GM10847 (cell line): Measurements from ENCODE around the gene RNF113B.

ENCODE experiments used
- POLR2A ChIP-seq: IDR thresholded peaks from 2 replicates; pipeline ENCODE4 v1.6.1; 2011; ENCODE audit not compliant: insufficient read length; ENCODE audit errors: extremely low read depth

The RNF113B gene

DNA sequence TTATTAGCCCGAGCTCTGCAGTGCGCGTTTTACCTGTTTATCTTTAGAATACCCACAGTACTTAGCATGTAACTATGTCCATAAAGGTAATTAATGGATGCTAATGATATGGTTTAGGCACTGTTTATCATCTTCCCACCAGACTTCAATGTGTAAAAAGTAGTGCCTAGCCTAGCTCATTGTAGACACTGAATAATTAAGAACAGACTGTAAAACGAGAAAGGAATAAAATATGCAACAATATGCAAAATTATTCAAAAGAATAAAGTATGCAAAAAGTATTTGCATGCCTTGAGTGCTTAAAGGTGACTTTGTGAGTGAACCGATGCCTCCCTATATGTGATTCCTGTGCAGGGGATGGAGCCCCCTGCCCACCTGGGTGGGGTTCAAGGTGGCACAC lies 35.7 kb upstream of the RNF113B start:
- TF ChIP-seq POLR2A, result no peak

DNA sequence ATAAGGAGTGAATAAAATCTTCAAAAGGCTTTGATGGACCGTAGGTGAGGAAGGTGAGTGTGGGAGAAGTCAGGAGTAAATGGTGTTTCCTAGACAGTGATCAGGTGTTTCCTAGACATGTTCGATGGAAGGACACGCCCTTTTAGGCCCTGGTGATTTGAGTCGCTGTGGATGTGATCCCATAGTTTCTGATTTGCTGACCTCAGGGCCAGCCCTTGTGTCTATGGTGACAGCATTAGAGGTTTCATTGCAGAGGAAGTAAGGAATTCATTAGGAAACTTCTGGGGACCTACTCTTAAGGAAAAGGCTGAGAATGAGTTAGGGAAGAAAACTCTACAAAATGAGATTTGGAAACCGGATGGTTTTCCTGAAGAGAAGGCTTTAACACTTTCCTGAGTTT lies 31.5 kb upstream of the RNF113B start:
- TF ChIP-seq POLR2A, result no peak

DNA sequence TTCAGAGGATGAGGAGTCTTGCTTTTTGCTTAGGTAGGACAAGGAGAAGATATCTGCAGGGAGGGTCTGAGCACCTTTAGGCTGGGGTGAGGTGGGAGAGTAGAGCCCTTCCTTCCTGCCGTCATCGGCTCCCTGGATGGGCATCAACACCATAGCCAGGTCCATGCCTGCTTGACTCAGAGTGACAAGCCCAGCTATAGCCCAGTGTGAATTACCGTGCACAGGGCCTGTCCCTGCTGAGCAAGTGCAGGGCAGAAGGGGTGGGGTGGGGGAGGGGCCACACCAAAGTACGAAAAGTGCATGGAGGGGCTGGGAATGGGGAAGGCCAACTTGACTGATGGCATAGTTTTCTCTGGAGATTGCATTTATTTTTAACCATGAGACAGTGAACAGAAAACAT lies 30.3 kb upstream of the RNF113B start:
- no peak for TF ChIP-seq POLR2A

DNA sequence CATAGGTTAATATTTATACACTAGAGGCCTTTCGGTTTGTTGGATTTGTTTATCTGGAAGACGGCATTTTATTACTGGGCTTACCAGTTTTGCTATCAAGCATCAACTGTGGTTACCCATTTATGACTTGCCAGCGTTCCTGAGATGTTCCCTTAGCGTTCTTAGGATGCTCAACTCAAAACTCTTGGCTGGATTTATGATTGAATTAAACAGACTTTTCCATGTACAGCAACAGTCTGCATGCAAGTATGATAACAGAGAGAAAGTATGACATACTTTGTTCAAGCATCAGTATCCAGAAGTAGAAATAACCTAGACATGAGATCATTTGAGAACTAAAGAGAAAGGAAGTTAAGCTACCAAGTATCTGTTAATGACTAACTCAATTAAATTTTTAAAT lies 29.9 kb upstream of the RNF113B start:
- TF ChIP-seq POLR2A, result no peak

DNA sequence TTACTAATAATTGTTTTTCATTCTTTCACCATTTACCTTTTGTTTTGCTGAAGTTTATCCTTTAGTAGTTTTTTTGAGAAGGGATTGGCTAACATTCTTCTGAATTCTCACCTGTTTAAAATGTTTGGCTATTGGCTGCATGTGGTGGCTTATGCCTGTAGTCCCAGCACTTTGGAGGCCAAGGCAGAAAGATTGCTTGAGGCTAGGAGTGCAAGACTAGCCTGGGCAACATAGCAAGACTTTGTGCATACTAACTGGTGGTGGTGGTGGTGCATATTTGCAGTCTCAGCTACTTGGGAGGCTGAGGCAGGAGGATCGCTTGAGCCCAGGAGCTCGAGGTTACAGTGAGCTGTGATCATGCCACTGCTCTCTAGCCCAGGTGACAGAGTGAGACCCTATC lies 27.5 kb upstream of the RNF113B start:
- no peak for TF ChIP-seq POLR2A

DNA sequence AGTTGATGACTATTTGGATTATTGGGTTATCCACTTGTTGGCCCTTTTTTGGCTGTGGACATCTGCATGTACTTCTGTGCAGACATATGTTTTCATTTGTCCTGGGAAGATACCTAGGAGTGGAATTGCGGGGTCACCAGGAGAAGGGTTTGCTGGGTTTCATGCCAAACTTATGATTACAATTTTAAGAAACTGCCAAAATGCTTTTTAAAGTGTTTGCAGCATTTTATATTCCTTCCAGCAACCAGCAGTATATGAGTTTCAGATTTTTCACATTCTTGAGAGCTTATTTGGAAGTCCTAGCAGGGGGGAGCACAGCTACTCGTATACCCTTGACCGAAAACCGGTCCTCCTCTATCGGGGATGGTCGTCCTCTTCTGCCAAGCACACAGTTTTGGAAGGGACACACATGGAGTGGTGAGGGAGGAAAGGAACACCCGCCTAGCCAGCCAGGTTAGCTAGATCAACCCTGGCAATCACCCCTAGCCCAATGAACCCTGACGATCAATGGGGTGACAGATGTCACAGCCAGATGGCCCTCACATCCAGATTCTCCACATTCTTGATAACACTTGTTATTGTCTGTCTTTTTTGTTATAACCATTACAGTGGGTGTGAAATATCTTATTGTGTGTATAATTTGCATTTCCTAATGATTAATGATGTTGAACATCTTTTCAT lies 26.7 kb upstream of the RNF113B start:
- no peak for TF ChIP-seq POLR2A

DNA sequence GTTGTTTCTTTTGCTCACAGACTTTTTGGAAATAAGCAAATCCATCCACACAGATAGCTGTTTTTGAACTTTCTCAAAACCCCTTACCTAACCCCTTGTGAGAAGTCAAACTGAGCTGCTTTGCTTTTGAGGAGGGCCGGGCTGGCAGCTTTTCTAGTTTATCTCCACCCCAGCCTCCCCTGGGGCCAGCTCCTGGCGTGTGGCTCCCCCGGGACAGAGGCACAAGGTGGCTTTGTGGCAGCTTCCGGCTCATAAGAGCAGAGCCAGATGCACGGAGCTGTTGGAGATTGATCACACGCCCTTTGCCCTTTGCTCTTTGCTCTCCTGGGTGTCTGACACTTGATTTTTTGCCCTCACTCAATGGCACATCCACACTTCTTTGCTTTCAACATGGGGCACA lies 24.9 kb upstream of the RNF113B start:
- TF ChIP-seq POLR2A, result no peak

DNA sequence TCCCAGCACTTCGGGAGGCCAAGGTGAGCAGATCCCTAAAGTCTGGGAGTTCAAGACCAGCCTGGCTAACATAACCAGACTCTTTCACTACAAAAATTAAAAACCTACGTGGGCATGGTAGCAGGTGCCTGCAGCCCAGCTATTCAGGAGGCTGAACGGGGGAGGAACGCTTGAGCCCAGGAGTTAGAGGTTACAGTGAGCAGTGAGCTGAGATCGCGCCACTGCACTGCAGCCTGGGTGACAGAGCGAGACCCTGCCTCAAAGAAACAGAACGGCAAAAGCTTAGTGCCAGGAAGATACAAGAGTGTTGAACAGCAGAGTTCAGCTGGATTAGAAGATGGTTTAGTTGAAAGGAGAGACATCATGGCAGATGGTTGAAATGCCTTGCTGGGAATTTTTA lies 24.1 kb upstream of the RNF113B start:
- no peak for TF ChIP-seq POLR2A

DNA sequence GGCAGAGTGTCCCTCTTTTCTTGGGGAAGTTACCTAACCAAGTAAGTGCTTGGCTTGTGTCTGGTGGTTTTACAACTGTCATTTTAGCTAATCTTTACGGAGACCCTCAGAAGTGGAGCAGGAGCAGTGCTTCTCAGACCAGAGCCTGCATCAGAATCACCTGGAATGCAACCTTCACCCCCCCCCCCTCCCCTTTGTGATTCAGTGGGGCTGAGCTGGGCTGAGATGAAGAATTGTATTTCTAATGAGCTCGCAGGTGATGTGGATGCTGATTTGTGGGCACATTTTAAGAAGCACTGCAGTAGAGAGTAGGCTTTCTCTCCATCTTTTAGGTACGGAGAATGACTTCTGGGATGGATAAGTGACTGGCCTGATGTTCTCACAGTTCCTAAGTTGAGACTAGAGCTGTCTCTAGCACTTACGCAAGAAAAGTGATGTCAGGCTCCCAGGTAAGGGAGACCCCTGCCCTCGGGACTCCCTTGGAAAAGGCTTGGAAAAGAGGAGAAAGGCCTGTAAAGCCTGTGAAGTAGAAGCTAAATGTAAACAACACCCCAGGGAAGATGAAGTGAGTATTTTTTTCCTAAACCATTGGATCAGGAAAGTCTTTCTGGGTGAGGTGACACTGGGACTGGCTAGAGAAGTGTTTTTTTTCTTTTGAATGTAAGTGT lies 23.3 kb upstream of the RNF113B start:
- TF ChIP-seq POLR2A, result no peak

DNA sequence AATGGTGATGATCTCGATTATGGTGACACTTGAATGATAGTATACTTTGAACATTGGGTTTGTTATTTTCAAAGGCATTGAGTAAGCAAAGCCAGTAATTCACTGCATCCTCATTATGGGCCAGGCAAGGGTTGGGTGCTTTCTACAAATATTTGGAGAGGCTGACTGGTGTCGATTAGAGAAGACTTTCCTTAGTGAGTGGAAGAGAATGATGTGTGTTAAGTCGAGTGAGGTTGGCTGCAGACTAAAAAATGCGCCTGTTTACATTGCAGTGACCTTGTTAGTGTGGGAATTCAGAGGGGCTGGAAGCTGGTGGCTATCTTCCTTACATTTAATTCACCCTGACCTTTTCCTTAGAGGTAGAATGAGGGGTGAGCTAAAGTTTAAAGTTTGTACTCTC lies 22.4 kb upstream of the RNF113B start:
- no peak for TF ChIP-seq POLR2A

DNA sequence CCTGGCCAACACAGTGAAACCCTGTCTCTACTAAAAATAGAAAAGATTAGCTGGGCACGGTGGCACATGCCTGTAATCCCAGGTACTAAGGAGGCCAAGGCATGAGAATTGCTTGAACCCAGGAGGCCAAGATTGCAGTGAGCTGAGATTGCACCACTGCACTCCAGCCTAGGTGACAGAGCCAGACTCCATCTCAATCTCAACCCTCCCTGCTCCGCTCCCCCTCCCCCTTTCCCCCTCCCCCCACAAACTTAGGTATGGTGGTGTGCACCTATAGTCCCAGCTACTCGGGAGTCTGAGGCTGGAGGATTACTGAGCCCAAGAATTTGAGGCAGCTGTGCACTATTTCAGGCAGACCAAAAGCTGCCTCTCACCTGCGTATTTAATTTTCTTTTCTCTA lies 21.6 kb upstream of the RNF113B start:
- no peak for TF ChIP-seq POLR2A

DNA sequence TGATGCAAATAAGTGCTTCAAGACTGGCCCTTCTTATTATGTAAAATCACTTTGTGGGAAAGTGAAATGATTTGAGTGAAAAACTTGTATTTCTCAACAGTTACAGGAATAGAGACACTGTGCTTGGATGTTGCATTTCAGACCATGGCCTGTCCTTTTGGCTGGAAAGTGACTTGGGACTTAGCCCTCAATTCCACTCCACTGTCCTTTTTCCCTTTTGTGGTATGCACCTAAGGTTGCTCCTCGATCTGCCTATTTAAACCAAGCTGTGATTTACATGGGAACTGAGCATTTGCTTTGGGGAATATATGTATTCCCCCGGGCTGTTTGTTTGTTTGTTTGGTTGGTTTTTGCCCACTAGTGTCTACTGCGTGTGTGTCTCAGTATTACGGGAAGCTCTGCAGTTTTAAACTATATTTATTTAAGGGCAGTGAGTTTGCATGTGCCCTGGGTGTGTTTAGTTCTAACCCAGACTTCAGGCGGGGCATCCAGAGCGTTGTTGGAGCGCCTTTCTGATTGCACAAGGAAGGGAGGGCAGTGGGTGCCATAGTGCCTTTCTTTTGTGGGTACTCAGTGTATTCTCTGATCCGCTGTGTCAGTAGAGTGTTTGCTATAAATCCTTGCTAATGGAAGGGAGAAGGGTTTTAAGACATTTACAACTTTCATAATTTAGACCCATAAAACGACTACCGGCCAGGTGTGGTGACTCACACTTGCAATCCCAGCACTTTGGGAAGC lies 18.2 kb upstream of the RNF113B start:
- TF ChIP-seq POLR2A, result no peak

DNA sequence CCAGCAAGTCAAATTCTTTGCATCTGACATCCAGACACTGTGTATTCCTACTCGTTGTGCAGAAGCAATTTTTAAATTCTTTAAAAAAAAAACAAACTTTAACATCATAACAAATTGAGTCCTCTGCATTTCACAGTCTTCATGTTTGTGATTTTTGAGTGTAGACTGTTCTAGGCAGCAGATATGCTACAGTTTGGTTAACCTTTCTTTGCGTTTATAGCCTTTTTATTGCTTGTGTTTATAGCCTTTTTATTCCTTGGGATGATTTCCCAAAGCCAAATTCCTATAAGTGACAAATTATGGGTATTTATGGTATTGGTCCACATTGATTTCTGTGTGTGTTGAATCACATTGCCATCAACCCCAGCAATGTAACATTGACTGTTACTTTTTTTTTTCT lies 14.9 kb upstream of the RNF113B start:
- TF ChIP-seq POLR2A, result no peak

DNA sequence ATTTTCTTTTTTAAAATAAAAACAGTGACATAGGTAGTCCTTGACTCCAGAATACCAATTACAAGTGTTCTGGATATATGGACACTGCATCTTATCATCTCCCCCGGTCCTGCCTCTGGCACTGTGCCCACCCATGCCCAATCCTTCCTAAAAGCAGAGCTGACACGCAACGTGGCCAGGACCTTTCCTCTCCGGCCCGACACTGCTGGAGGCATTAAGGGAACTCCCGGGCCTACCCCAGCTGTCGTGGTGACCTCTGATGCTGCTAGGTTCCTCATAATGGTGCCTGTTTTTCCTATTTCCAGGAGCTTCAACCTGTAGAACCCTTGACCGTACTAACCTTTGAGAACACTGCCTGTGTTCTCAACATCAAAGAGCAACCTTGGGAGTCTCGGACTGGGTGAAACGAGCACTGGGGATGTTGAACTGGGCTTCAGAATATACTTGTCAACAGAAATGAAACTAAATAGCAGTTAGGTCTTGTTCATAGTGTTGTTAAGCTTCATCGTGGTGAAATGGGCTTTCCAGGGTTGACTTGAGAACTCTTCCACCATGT lies 13.9 kb upstream of the RNF113B start:
- no peak for TF ChIP-seq POLR2A

DNA sequence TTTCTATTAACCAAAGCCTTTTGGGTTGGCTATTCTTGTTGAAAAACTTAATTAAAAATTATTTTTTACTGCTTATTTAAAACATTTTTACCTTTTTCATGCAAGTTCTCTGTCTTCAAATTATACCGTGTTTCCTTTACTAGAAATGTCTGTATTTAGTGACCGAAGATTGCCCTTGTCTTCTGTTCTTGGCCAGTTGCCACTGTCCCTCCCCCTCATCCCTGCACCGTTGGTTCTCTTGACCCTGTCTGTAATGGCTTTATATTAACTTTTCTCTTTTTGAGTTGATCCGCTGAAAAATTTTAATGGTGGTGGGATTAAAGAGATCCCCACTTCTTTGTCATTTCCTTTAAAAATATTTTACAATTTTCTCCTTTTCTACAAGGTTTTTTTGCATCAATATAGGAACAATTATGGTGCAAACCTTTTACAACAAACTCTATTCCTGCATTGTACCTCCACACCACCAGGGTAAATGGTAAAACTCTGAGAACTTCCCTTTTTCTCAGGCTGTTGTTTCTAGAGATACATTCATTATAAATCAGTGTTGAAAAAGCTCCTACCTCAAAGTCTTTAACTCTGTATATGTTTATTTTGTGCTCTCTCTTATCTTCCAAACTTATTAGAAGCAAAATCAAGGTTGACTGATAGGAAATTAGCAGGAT lies 12.9 kb upstream of the RNF113B start:
- TF ChIP-seq POLR2A, result no peak

DNA sequence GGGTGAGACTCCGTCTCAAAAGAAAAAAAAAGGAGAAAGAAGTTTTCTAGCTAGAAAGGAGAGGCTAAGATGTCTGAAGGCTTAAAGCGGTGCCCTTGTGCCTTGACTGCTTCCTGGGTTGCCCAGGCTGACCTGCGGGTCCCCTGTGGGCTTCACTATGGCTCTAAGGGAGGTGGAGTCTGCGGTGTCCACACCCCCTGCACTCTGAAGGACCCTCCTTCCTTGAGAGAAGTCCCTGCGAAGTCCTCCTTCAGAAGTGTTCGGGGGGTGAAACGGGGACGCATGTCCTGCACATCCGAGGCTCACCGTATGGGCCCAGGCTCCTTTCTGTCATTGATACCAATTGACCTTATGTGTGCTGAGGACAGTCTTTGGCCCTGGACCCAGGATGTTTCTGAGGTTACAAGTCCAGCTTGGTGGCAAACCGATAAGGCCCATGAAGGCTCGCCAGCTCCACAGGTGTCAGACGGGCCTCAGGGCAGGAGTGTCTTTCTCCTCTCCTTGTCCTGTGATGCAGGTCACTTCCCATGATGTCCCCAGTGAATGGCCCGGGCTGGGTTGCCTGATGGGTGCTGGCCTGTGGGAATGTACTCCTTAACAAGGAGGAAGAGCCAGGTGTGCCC lies 11.6 kb upstream of the RNF113B start:
- TF ChIP-seq POLR2A, result no peak

DNA sequence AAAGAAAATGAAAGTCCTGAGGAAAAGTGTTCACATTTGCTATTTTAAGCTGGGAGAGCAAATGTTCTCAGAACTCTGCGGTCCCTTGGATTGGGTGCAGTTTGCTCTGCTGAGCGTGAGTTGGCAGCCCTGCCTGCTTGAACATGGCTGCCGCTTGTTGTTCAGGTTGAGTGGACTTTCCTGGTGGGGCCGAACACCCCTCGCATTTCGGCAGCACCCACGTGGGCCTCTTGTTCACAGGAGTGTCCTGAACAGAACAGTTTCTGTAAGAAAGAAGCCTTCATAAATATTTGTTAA lies 10.8 kb upstream of the RNF113B start:
- TF ChIP-seq POLR2A, result no peak
